HCEC 1CT (cell line): ENCODE measurements around the gene ABCA10.
"Not testable (repeated sequence)": the region's sequence is repeated elsewhere in the genome, so short reads cannot be mapped to it uniquely, and the experiment has no call there.

Experiments
- DNase-seq: peaks from one replicate; pipeline ENCODE4 v3.0.0-alpha.2; 2017

Gene ABCA10

GRCh38 chr17:69228018-69228417 is 606 bp downstream of the ABCA10 start:
- no peak for DNase-seq

GRCh38 chr17:69227541-69227940 is 1.1 kb downstream of the ABCA10 start:
- no peak for DNase-seq

- DNase-seq: peak; percentile 25
These were observed 4.8 kb downstream of the ABCA10 start for GRCh38 chr17:69223809-69224208.

- DNase-seq: no peak
These were observed 5.8 kb downstream of the ABCA10 start for GRCh38 chr17:69222707-69223258.

GRCh38 chr17:69220098-69220497 is 8.5 kb downstream of the ABCA10 start:
- DNase-seq: no peak

- no peak for DNase-seq
These were observed 9.6 kb downstream of the ABCA10 start for GRCh38 chr17:69218986-69219385.

GRCh38 chr17:69213059-69213813 is 15.4 kb downstream of the ABCA10 start:
- no peak for DNase-seq

GRCh38 chr17:69208640-69209039 is 20.0 kb downstream of the ABCA10 start:
- no peak for DNase-seq

GRCh38 chr17:69207151-69207550 is 21.5 kb downstream of the ABCA10 start:
- no peak for DNase-seq

- no peak for DNase-seq
These were observed 30.4 kb downstream of the ABCA10 start for GRCh38 chr17:69198238-69198637.

GRCh38 chr17:69196105-69196653 is 32.4 kb downstream of the ABCA10 start:
- DNase-seq: not testable (repeated sequence)

- no peak for DNase-seq
These were observed 35.9 kb downstream of the ABCA10 start for GRCh38 chr17:69192754-69193153.

GRCh38 chr17:69188796-69189195 is 39.8 kb downstream of the ABCA10 start:
- DNase-seq: no peak

GRCh38 chr17:69188064-69188463 is 40.6 kb downstream of the ABCA10 start:
- DNase-seq: no peak

- no peak for DNase-seq
These were observed 41.3 kb downstream of the ABCA10 start for GRCh38 chr17:69187294-69187693.

- DNase-seq: no peak
These were observed 49.2 kb downstream of the ABCA10 start for GRCh38 chr17:69179227-69179952.

- DNase-seq: no peak
These were observed 52.2 kb downstream of the ABCA10 start for GRCh38 chr17:69176457-69176795.

- peak; percentile 92 for DNase-seq
These were observed 52.8 kb downstream of the ABCA10 start for GRCh38 chr17:69175625-69176456.

GRCh38 chr17:69175262-69175624 is 53.4 kb downstream of the ABCA10 start:
- no peak for DNase-seq

GRCh38 chr17:69173118-69173517 is 55.5 kb downstream of the ABCA10 start:
- no peak for DNase-seq

GRCh38 chr17:69170377-69170776 is 58.2 kb downstream of the ABCA10 start:
- DNase-seq: no peak

- not testable (repeated sequence) for DNase-seq
These were observed 60.0 kb downstream of the ABCA10 start for GRCh38 chr17:69168642-69169041.

- no peak for DNase-seq
These were observed 61.7 kb downstream of the ABCA10 start for GRCh38 chr17:69166957-69167356.
